HEK293T (cell line): ENCODE measurements around the gene PDIA4.

Experiments used
- CTCF ChIA-PET: fragments of 350-600 bp; formaldehyde crosslinking; extraction: SDS; loops from one replicate; lab custom pipeline; 2021; ENCODE audit warnings: antibody characterized with exemption, inconsistent platforms; lab: Yijun Ruan, JAX
- POLR2A ChIA-PET: fragments of 350-600 bp; formaldehyde crosslinking; extraction: SDS; loops from one replicate; lab custom pipeline; 2020; ENCODE audit warnings: antibody characterized with exemption, inconsistent platforms; lab: Yijun Ruan, JAX
- DNase-seq: peaks from one replicate; pipeline ENCODE4 v3.0.0; 2012; ENCODE audit warnings: mixed read lengths; ENCODE audit errors: extremely low spot score
- ARNT ChIP-seq: fragments of 450-650 bp; IDR thresholded peaks from 2 replicates; pipeline ENCODE4 v1.6.1; 2017; ENCODE audit warnings: mild to moderate bottlenecking
- BHLHE40 ChIP-seq: fragments of 450-650 bp; IDR thresholded peaks from 2 replicates; pipeline ENCODE4 v1.6.1; 2016; ENCODE audit warnings: mild to moderate bottlenecking, moderate library complexity, borderline replicate concordance
- CTBP1 ChIP-seq: fragments of 450-650 bp; IDR thresholded peaks from 2 replicates; pipeline ENCODE4 v1.6.1; 2016; ENCODE audit warnings: borderline replicate concordance
- ELF4 ChIP-seq: fragments of 450-650 bp; IDR thresholded peaks from 2 replicates; pipeline ENCODE4 v1.6.1; 2017; ENCODE audit warnings: antibody characterized with exemption
- FOXA1 ChIP-seq: fragments of 450-650 bp; IDR thresholded peaks from 2 replicates; pipeline ENCODE4 v1.6.1; 2016; ENCODE audit warnings: mild to moderate bottlenecking
- FOXK2 ChIP-seq: fragments of 450-650 bp; IDR thresholded peaks from 2 replicates; pipeline ENCODE4 v1.6.1; 2016; ENCODE audit warnings: mild to moderate bottlenecking
- FOXM1 ChIP-seq: fragments of 450-650 bp; IDR thresholded peaks from 2 replicates; pipeline ENCODE4 v1.6.1; 2017; ENCODE audit warnings: mild to moderate bottlenecking, borderline replicate concordance
- HDGF ChIP-seq: fragments of 450-650 bp; IDR thresholded peaks from 2 replicates; pipeline ENCODE4 v1.6.1; 2017; ENCODE audit warnings: antibody characterized with exemption, borderline replicate concordance
- L3MBTL2 ChIP-seq: fragments of 450-650 bp; conservative IDR thresholded peaks from 2 replicates; pipeline ENCODE4 v1.6.1; 2016; ENCODE audit warnings: mild to moderate bottlenecking
- LEF1 ChIP-seq: fragments of 450-650 bp; IDR thresholded peaks from 2 replicates; pipeline ENCODE4 v1.6.1; 2017; ENCODE audit warnings: mild to moderate bottlenecking, borderline replicate concordance
- NFRKB ChIP-seq: fragments of 450-650 bp; IDR thresholded peaks from 2 replicates; pipeline ENCODE4 v1.6.1; 2016; ENCODE audit warnings: mild to moderate bottlenecking, moderate library complexity
- PKNOX1 ChIP-seq: fragments of 450-650 bp; IDR thresholded peaks from 2 replicates; pipeline ENCODE4 v1.6.1; 2016
- SP1 ChIP-seq: fragments of 450-650 bp; IDR thresholded peaks from 2 replicates; pipeline ENCODE4 v1.6.1; 2017
- SUZ12 ChIP-seq: fragments of 450-650 bp; IDR thresholded peaks from 2 replicates; pipeline ENCODE4 v1.6.1; 2016; ENCODE audit warnings: mild to moderate bottlenecking
- TARDBP ChIP-seq: fragments of 450-650 bp; IDR thresholded peaks from 2 replicates; pipeline ENCODE4 v1.6.1; 2016
- ZNF384 ChIP-seq: fragments of 450-650 bp; IDR thresholded peaks from 2 replicates; pipeline ENCODE4 v1.6.1; 2016

The PDIA4 gene

GRCh38 chr7:149028346-149029109 is at the start of gene PDIA4:
Gene PDIA4, minus strand, starts transcription at chr7:149028505. Its CDS starts 97 bp downstream, at chr7:149028408.
- ChIA-PET CTCF (interaction anchor here (0.7 to 1.4 kb wide), 4 partner anchors 21 to 123 kb away, joined by 3 to 6 read pairs (median 4); no protein-coding TSS in a partner anchor), POLR2A (interaction anchor here (0.6 to 2.8 kb wide), 15 partner anchors 8 to 97 kb away, joined by 3 to 15 read pairs (median 4); no protein-coding TSS in a partner anchor)

GRCh38 chr7:149077594-149077993 is 49.3 kb upstream of the PDIA4 start:
- TF ChIP-seq ELF4 (no peak), FOXM1 (no peak), ARNT (no peak)
- ChIA-PET POLR2A (no interaction called here), CTCF (interaction anchor here (0.7 kb wide), 1 partner anchor 26 kb away, joined by 3 read pairs; no protein-coding TSS in a partner anchor)
- no peak for DNase-seq

More at GRCh38 chr7:149028346-149029109, at the start of gene PDIA4:
- DNase-seq, result peak; percentile 100
- TF ChIP-seq SP1, result no peak
- TF ChIP-seq L3MBTL2, result peak; percentile 99
- TF ChIP-seq HDGF, result peak; percentile 90
- no peak for TF ChIP-seq FOXM1
- no peak for TF ChIP-seq ELF4
- TF ChIP-seq PKNOX1, result peak; percentile 94
- TF ChIP-seq ZNF384, result no peak
- no peak for TF ChIP-seq FOXK2
- TF ChIP-seq CTBP1, result peak; percentile 35; the same call in 1 of the 2 replicates
- TF ChIP-seq FOXA1, result no peak
- TF ChIP-seq TARDBP, result no peak
- TF ChIP-seq LEF1, result no peak; the same call in 1 of the 2 replicates
- TF ChIP-seq SUZ12, result no peak
- no peak for TF ChIP-seq ARNT
- no peak for TF ChIP-seq NFRKB

- POLR2A ChIA-PET, result interaction anchor here (1.0 to 1.3 kb wide), 2 partner anchors 9 to 72 kb away, joined by 3 read pairs; partner anchors contain the start of gene ZNF398
- CTCF ChIA-PET, result interaction anchor here (1.8 kb wide), 1 partner anchor 10 kb away, joined by 5 read pairs; no protein-coding TSS in a partner anchor
- DNase-seq, result no peak
- no peak for TF ChIP-seq BHLHE40
- no peak for TF ChIP-seq FOXM1
- no peak for TF ChIP-seq FOXA1
- TF ChIP-seq NFRKB, result no peak
These were observed 47.0 kb upstream of the PDIA4 start for GRCh38 chr7:149075286-149075685.

GRCh38 chr7:149074116-149074885 is 46.0 kb upstream of the PDIA4 start:
- no peak for TF ChIP-seq ARNT
- DNase-seq, result no peak
- ChIA-PET CTCF (interaction anchor here (1.8 kb wide), 1 partner anchor 9 kb away, joined by 5 read pairs; no protein-coding TSS in a partner anchor), POLR2A (interaction anchor here (1.0 kb wide), 1 partner anchor 73 kb away, joined by 3 read pairs; the partner anchor contains the start of gene ZNF398)

GRCh38 chr7:149072438-149072775 is 44.1 kb upstream of the PDIA4 start:
- ChIA-PET CTCF (interaction anchor here (0.6 to 1.5 kb wide), 3 partner anchors 21 to 129 kb away, joined by 3 read pairs; no protein-coding TSS in a partner anchor), POLR2A (interaction anchor here (0.8 to 1.5 kb wide), 2 partner anchors 75 to 123 kb away, joined by 3 to 5 read pairs; partner anchors contain the start of genes ZNF282 and ZNF398)

GRCh38 chr7:149071641-149072437 is 43.5 kb upstream of the PDIA4 start:
- POLR2A ChIA-PET, result interaction anchor here (0.8 to 1.5 kb wide), 2 partner anchors 75 to 124 kb away, joined by 3 to 5 read pairs; partner anchors contain the start of genes ZNF282 and ZNF398

More at GRCh38 chr7:149072438-149072775, 44.1 kb upstream of the PDIA4 start:
- no peak for DNase-seq
- TF ChIP-seq FOXM1 (no peak), L3MBTL2 (no peak), BHLHE40 (no peak), FOXK2 (no peak), SP1 (no peak), ELF4 (no peak), PKNOX1 (no peak)

More at GRCh38 chr7:149071641-149072437, 43.5 kb upstream of the PDIA4 start:
- DNase-seq, result no peak
- no peak for TF ChIP-seq BHLHE40
- no peak for TF ChIP-seq FOXA1
- TF ChIP-seq CTBP1, result no peak
- TF ChIP-seq FOXM1, result no peak
- TF ChIP-seq L3MBTL2, result no peak
- TF ChIP-seq ELF4, result no peak
- TF ChIP-seq HDGF, result no peak
- TF ChIP-seq FOXK2, result no peak
- TF ChIP-seq PKNOX1, result no peak
- TF ChIP-seq TARDBP, result no peak
- no peak for TF ChIP-seq LEF1
- TF ChIP-seq SP1, result no peak
- TF ChIP-seq ARNT, result no peak
- no peak for TF ChIP-seq SUZ12
- no peak for TF ChIP-seq ZNF384
- no peak for TF ChIP-seq NFRKB
- CTCF ChIA-PET, result interaction anchor here (0.6 to 1.5 kb wide), 3 partner anchors 22 to 535 kb away, joined by 3 read pairs; no protein-coding TSS in a partner anchor
